Kidney capillary endothelial cell (primary cell): ENCODE results near the gene TMEM165.
"Not testable (repeated sequence)": the region's sequence is repeated elsewhere in the genome, so short reads cannot be mapped to it uniquely, and the experiment has no call there.

Source experiments
- DNase-seq: peaks from one replicate; pipeline ENCODE4 v3.0.0-alpha.2; 2018; ENCODE audit warnings: low spot score

TMEM165 gene, protein sequence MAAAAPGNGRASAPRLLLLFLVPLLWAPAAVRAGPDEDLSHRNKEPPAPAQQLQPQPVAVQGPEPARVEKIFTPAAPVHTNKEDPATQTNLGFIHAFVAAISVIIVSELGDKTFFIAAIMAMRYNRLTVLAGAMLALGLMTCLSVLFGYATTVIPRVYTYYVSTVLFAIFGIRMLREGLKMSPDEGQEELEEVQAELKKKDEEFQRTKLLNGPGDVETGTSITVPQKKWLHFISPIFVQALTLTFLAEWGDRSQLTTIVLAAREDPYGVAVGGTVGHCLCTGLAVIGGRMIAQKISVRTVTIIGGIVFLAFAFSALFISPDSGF

DNA sequence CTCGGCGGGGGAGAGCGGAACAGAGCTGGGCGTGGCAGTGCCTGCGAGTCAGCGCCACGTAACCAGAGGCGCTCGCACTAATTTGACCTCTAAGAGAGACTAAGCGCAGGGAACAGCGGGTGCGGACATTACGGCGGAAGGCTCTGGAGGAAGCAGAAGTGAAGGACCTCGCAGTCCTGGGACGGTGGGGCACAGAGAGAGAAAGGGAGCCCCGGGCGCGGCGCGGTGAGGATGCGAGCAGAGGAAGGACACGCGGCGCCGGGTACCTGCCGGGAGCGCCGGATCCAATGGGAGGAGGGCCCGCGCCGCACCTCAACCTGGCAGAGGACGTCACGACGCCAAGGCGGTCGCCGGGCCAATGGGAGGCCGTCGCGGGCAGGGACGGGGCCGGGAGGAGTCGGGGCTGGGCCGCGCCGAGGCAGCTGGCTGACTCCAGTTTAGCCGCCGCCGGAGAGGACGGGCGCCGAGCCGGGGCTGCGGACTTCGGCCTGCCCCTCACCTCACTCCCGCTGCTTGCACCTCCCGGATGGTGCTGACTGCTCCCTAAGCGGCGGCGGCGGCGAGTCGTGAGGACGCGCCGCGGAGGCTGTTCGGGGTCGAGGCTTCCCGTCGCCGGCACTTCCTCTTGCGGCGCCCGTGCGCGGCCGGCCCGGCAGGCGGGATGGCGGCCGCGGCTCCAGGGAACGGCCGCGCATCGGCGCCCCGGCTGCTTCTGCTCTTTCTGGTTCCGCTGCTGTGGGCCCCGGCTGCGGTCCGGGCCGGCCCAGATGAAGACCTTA lies at the start of gene TMEM165:
Gene TMEM165, plus strand, starts transcription at position 429 of the 779 bp plus-strand sequence. Its CDS starts 233 bp downstream, at position 662.
- DNase-seq: peak; percentile 77

DNA sequence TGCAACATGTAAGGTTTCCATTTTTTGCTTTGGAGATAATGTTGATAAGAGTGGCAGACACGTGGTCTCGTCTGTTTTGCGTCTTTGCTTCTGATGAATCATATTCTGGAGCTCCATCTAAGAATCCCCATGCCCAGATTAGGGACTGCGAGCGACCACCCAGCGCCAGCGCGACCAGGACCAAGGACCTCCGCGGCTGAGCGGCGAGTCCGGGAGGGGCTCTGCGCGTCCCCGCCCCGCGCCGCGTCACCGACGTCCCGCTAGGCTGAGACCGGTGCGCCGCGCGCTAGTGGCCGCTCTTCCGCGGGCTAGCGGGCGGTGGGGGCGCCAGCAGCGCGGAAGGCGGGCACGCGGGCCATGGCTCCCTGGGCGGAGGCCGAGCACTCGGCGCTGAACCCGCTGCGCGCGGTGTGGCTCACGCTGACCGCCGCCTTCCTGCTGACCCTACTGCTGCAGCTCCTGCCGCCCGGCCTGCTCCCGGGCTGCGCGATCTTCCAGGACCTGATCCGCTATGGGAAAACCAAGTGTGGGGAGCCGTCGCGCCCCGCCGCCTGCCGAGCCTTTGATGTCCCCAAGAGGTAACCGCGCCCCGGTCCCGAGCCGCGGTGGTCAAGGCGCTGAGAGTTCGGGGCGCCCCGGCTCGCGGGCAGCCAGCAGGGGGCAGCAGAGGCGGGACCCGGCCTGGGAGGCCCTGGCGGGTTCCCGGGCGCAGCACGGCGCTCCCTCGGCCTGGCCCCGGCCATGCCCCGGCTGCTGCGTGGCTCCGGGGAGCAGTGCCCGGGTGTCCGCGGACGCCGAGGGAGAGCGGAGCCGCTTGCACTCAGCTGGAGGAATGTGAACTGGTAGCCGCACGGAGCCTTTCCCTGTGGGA lies 49.5 kb upstream of the TMEM165 start, which contains the start of gene SRD5A3:
Gene SRD5A3, plus strand, starts transcription at position 263 of the 871 bp plus-strand sequence. Its CDS starts 95 bp downstream, at position 358.
- DNase-seq: peak; percentile 78

DNA sequence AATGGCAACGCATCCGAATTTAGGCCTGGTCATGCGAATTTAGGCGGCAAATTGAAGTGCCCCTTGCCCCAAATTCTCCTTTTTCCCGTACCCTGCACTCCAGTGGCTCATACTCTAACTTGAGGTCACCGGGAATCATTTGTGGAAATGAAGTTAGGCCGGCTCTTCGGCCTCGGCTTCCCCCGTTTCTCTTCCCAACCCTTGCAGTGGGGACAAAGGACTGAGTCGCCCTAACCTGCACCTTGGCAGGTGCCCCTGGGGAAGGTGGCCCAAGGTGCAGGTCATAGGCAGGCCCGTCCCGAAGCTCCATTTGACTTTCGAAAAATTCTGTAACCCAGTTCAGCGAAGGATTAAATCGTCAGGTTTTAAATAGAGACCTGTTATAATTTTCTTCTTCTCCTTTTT lies 48.9 kb upstream of the TMEM165 start:
- no peak for DNase-seq

DNA sequence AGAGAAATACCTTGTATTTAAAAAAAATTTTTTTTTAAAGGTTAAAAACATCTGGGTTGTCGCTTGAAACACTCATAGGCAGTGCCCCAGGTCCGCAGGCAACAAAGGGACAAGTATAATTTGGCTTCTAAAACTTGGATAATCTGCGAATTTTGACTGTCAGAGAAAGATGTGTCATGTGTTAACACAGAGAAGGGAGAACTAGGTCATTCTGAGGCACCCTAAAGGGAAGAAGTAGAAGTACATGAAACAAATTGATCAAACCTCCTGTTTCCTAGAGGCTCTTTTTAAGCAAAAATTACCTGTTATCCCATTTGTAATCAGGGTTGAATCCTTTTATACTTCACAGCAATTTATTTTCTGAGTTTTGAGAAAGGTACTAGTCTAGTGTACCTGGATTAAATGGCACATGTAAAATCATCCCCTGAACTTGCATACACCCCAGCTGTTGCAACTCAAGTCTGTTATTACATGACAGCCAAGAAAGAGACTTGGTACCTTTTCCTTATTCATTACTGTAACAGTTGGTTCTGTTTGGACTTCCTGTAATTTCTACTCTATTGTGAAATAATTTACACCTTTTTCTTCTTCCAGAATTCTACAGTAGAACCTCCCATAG lies 48.0 kb upstream of the TMEM165 start:
- DNase-seq: no peak

DNA sequence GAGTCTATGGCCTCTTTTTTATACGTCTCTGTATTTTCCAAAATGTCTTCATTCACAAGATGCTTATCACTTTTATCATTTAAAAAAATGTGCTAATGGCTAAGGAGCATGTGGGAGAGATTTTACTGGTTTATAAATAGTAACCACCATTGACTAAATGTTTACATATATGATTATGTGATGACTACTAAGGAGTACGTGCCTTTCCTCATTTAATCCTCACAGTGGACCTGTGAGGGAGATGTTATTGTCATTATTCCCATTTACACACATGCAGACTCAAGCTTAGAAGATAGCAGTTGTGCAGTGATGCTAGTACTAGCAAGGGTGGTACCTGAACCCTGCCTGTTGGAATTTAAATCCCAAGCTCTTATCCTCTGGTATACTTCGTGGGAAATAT lies 47.3 kb upstream of the TMEM165 start:
- no peak for DNase-seq

DNA sequence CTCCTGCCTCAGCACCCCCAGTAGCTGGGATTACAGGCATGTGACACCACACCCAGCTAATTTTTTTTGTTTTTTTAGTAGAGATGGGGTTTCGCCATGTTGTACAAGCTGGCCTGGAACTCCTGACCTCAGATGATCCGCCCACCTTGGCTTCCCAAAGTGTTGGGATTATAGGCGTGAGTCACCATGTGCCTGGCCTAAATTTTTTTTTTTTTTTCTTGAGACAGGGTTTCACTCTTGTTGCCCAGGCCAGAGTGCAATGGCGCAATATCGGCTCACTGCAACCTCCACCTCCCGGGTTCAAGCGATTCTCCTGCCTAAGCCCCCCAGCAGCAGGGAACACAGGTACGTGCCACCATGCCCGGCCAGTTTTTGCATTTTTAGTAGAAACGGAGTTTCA lies 44.9 kb upstream of the TMEM165 start:
- not testable (repeated sequence) for DNase-seq

DNA sequence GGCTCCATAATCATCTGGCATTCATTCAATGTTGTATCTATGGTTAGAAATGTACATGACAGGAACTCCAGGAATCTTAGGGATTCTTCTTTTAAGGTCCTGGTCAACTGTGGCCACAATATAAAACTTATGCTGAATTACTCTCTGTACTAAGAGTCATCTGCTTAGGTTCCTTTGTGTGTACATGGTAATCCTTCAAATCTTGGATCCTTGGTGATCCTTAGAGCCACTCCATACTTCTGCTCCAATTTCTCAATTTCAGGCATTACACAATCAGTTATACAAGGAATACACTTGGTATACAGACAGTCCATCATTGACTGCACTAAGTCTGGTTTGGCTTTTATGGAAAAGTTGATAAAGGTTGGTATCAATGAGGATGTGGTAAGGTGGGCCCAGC lies 43.9 kb upstream of the TMEM165 start:
- no peak for DNase-seq

DNA sequence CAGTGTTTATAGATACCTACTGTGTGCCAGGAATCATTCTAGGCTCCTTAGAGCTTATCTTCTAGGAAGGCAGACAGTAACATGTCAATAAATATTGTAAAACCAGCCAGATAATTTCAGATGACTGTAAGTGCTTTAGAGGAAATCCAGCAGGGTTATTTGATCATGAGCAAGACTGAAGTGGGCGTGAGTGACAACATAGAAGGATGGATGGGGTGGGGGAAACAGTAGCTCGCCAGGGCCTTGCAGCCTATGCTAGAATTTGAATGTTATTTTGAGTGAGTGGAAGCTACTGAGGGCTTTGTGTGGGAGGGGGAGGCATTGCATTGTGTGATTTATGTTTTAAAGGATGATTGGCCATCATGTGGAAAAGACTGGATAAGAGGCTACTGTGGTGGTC lies 43.0 kb upstream of the TMEM165 start:
- no peak for DNase-seq

DNA sequence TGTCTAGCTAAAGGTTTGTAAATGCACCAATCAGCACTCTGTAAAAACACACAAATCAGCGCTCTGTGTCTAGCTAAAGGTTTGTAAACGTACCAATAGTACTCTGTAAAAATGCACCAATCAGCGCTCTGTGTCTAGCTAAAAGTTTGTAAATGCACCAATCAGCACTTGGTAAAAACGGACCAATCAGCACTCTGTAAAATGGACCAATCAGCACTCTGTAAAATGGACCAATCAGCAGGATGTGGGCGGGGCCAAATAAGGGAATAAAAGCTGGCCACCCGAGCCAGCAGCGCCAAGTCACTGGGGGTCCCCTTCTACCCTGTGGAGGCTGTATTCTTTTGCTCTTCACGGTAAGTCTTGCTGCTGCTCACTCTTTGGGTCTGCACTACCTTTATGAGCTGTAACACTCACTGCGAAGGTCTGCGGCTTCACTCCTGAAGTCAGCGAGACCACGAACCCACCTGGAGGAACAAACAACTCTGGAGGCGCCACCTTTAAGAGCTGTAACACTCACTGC lies 42.5 kb upstream of the TMEM165 start:
- not testable (repeated sequence) for DNase-seq

DNA sequence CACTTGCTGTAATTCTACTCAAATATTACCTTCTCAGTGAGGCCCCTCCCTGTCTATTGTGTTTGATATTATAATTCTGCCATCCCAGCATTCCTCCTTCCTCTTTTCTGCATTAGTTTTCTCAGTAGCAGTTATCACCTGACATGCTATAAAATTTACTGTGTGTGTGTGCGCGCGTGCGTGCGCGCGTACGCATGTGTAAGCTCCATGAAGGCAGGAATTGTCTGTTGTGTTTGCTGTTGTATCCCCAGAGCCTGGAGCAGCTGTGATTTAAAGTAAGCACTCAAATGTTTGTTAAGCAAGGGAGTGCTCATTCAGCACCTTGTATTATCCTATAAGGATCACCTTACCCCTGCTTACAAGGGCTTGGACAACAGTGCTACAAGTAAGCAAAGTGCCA lies 41.1 kb upstream of the TMEM165 start:
- no peak for DNase-seq

DNA sequence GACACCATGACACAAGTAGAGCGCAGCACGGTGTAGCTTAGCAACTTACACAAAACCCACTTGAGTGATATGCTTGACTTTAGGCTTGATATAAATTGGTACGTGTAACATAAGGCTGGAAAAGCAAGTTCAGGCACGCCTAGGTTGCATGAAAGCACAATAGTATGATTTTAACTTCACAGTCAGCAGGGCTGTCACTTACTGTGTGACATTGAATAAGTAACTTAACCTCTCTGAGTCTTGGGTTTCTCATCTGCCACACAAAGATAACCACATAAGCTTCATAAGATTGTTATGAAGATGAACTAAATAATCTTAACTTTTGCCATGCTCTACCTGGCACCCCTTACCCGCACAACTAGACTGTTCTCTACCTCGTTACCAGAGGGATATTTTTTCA lies 40.2 kb upstream of the TMEM165 start:
- DNase-seq: no peak

DNA sequence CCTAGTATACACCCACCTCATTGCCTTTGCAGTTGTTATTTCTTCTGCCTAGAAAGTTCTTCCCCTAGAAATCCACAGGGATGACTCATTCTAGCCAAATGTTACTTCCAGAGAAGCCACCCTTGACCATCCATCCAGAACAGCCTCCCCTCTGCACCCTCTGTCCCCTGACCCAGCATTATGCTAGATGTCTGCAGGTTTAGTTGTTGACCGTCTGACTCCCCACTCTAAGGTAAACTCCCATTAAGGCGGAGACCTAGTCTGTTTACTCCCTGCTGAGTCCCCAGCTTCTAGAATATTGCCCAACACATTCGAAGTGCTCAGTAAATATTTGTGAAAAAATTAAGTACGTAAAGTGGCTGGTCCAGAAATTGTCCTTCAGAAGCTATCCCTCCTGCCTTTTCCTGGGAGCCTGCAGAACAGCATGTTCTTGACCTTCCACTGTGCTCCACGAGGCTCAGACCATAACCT lies 38.7 kb upstream of the TMEM165 start:
- no peak for DNase-seq

DNA sequence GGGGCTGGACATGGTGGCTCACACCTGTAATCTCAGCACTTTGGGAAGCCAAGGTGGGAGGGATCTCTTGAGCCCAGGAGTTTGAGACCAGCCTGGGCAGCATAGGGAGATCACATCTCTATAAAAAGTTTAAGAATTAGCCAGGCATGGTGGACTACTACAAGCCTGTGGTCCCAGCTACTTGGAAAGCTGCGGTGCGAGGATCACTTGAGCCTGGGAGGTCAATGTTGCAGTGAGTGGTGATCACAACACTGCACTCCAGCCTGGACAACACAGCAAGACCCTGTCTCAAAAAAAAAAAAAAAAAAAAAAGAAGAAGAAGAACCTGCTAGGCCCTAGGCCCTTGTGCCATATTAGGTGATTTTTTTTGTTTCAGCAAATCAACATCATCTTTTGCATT lies 37.5 kb upstream of the TMEM165 start:
- DNase-seq: no peak

DNA sequence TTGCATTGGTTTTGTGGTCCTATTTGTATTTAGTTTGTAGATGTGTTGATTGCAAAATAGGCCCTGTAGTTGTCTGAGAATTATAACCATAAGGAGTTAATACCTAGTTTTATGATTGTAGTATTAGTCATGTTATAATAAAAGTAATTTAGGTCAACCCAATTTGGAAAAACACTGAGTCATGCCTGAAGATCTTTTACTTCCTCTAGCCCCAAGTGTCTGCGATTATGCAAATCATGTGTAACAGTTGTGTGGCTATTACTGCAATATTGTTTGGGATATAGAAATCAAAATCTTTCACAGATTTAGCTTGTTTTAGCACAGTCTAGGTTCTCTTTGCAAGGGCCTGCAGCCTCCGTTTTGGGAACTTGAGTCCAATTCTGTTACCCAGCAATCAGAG lies 37.1 kb upstream of the TMEM165 start:
- DNase-seq: peak; percentile 57

DNA sequence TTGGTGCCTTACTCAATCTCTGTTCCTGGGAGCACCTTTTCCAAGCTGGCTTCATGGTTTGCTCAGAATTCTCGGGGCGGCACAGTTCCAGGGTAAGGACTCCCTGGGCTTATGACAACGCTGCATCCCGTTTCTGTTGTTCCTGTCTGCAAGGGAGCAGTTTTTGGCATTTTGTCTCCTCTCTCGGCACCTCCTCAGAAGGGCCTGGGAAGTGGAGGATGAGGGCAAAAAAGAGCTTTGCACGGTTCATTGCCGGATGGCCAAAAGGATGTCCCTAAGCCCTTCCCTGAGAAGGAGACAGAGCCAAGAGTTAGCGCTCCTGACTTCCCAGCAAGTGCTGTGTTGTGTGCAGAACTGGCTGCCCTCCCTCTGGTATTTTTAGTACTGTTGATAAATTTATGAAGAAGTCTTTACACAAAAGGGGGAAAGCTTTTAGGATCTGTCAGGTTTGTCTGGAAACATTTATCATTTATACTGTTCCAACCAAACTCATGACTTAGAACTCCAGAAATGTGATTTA lies 36.3 kb upstream of the TMEM165 start:
- no peak for DNase-seq

DNA sequence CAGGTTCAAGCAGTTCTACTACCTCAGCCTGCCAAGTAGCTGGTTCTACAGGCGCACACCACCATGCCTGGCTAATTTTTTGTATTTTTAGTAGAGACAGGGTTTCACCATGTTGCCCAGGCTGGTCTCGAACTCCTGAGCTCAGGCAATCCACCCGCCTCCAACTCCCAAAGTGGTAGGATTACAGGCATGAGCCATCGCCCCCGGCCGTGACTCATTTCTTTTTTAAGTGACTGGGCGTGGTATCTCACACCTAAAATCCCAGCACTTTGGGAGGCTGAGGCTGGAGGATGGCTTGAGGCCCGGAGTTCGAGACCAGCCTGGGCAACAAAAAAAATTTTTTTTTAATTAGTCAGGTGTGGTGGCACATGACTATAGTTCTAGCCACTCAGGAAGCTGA lies 32.8 kb upstream of the TMEM165 start:
- DNase-seq: not testable (repeated sequence)

DNA sequence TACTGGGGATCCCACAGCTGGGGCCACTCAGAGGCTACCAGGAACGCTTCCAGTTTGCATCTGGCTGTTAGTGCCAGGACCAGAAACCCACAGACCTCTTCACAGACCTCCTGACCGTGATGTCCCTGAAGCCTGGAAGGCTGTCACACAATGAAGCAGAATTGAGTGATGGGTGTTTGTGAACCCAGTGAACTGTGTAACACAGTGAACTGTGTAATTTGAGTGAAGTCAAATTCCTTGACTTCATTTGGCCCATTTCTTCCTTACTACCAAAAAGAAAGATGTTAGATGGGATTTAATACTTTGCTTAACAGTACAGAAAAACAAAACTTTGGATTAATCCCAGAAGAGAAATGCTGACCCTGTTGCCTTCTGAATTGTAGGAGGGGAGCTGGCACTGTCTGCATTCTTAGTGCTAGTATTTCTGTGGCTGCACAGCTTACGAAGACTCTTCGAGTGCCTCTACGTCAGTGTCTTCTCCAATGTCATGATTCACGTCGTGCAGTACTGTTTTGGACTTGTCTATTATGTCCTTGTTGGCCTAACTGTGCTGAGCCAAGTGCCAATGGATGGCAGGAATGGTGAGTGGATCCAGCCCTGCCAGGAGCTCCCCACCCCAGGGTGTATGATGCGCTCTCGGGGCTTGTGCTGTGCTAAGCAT lies 31.9 kb upstream of the TMEM165 start:
- no peak for DNase-seq

DNA sequence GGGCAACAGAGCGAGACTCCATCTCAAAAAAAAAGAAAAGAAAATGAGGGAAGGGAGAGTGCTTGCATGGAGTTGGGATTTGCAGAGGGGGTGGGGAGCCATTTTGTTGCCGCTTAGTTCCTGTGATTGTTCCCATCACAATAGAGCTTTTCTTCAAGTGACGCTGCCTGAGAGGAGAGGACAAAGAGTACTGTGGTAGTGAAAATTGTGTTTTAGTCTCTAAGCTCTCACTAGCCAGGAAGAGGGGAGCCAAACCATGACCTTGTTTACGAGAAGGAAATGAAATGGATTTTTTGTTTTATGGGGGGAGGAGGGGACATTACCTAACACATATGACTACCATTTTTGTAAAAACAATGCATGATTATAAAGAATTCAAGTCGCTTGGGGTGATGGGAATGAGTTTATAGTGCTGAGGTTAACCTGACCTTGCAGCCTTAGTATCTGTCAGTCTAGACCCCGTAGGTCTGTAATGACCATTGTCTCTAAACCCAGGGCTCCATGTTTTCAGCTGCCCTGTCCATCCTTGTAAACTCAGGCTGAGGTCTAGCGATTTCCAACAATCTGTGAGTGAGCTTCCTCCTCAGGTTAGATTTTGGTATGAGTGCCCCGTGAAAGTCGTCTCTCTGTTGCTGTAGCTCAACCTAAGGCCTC lies 30.9 kb upstream of the TMEM165 start:
- peak; percentile 73 for DNase-seq

DNA sequence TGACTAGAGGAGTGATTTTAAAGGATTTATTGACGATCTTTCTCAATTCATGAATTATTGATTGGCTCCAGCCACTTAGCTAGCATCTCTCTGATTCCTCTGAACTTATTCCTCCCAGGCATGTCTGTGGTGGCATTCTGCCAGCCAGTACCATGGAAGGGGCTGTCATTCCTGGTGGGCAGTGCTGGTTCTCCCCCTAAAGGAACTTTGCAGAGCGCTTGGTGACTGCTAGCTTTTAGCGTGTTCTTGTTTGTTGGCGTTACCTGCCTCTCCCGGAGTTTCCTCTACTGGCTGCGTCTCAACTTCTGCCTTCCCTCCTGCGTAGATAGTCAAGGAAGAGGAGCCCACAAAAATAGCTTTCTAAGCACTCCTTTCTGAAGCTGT lies 30.4 kb upstream of the TMEM165 start:
- no peak for DNase-seq

DNA sequence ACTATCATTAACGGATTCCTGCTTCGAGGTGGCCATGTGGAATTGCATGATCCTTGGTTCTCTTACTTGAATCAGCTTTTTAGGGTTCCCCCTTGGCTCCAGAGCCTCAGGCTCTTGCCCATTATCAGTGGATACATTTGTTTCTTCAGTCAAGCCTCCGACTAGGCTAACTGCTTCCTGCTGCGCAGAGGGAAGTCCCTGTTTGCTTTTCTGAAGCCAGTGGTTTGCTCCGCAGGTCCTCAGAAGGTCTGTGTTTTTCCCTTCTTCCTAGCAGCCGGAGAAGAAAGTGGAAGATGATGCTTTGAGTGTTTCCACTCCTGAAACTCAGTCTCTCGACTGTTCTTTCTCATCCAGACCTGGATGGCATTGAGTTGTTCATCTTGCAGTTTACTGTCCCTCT lies 29.1 kb upstream of the TMEM165 start:
- no peak for DNase-seq
